Hematopoietic multipotent progenitor cell treated with erythropoietin and hydrocortisone succinate and interleukin-3 and kit ligand, for 6 days (in vitro differentiated cells): ENCODE results near the gene RSRP1.
"Not testable (repeated sequence)": the region's sequence is repeated elsewhere in the genome, so short reads cannot be mapped to it uniquely, and the experiment has no call there.

Experiments
- DNase-seq: peaks from one replicate; pipeline ENCODE4 v3.0.0-alpha.2; 2015

Gene RSRP1

GRCh38 chr1:25256578-25256965 lies 9.3 kb upstream of the RSRP1 start:
- no peak for DNase-seq

GRCh38 chr1:25255706-25256577 lies 8.7 kb upstream of the RSRP1 start:
- DNase-seq: no peak

GRCh38 chr1:25253911-25254310 lies 6.7 kb upstream of the RSRP1 start:
- no peak for DNase-seq

GRCh38 chr1:25247829-25248754 lies 838 bp upstream of the RSRP1 start:
- no peak for DNase-seq

GRCh38 chr1:25246600-25247023 lies 642 bp downstream of the RSRP1 start:
- no peak for DNase-seq

GRCh38 chr1:25245809-25246599 lies 1.2 kb downstream of the RSRP1 start:
- DNase-seq: peak; percentile 72

- DNase-seq: no peak
Measured at GRCh38 chr1:25245393-25245792, 1.9 kb downstream of the RSRP1 start.

GRCh38 chr1:25243907-25244306 lies 3.3 kb downstream of the RSRP1 start:
- DNase-seq: no peak

GRCh38 chr1:25239681-25240541 lies 7.3 kb downstream of the RSRP1 start:
- DNase-seq: peak; percentile 98

- no peak for DNase-seq
Measured at GRCh38 chr1:25238046-25238445, 9.2 kb downstream of the RSRP1 start.

- not testable (repeated sequence) for DNase-seq
Measured at GRCh38 chr1:25236261-25236660, 11.0 kb downstream of the RSRP1 start.

- not testable (repeated sequence) for DNase-seq
Measured at GRCh38 chr1:25235411-25235810, 11.8 kb downstream of the RSRP1 start.

- peak; percentile 100 for DNase-seq
Measured at GRCh38 chr1:25232866-25233784, 14.1 kb downstream of the RSRP1 start.

- DNase-seq: peak; percentile 99
Measured at GRCh38 chr1:25232027-25232865, 15.0 kb downstream of the RSRP1 start, which contains the start of gene SYF2. TSS of gene SYF2 (minus strand) at chr1:25232502. CDS start at chr1:25232467, 35 bp downstream.

- DNase-seq: no peak
Measured at GRCh38 chr1:25223471-25223870, 23.8 kb downstream of the RSRP1 start.

GRCh38 chr1:25222606-25223005 lies 24.6 kb downstream of the RSRP1 start:
- no peak for DNase-seq

- no peak for DNase-seq
Measured at GRCh38 chr1:25220666-25221065, 26.6 kb downstream of the RSRP1 start.

GRCh38 chr1:25219661-25220251 lies 27.5 kb downstream of the RSRP1 start:
- DNase-seq: no peak

GRCh38 chr1:25217598-25218232 lies 29.5 kb downstream of the RSRP1 start:
- DNase-seq: no peak
